ENCODE data around the gene NFKBIE. TPM values are rescaled to one million over a fixed set of nuclear protein-coding genes. Genes with fewer than 3 reads are reported as not detected.

The NFKBIE gene
- total and polyA plus RNA-seq, 2 of the 13 experiments (the other 11 are each of a cell fraction or from before 2014, with no cell fraction given), result 6.7 to 14.5 TPM

DNA sequence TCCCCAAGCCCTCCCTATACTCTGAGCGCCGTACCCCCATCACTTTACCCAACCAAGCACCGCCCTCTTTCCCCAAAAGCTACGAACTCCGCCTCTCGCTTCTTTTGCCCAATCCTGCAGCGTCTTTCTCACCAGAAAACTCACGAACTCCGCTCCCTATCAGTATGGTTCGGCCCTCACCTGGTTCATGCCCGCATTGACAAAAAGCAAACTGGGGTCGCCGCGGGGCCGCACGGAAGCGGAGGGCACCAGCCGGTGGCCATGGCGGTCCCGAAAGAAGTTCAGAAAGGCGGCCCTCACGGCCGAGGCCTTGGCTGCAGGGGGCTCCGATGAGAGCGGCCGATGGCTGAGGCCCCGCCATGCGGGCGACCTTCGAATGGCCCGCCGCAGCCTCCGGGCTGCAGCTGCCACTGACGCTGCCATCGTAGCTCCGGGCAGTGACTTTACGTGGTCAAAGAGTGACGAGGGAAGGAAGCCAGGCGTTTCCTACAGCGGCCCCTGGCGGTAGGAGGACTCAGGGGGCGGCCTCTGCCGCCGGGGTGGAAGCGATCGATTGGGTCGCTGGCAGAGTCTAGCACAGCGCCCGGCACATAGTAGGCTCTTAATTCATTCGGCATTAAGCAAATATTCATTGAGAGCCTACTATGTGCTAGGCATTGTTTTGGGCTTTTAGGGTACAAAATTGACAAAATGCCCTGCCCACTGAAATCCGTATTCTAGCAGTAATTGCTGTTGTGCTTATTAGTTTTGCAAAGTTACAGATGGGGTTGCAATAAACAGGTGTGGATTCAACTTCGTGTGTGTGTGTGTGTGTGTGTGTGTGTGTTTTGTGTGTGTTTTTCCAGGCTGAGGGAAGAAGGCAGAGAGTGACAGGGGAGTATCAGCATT, 47.8 kb upstream of the NFKBIE start, which contains the start of gene AARS2 (continued):
- TF ChIP-seq, protein P1, sequence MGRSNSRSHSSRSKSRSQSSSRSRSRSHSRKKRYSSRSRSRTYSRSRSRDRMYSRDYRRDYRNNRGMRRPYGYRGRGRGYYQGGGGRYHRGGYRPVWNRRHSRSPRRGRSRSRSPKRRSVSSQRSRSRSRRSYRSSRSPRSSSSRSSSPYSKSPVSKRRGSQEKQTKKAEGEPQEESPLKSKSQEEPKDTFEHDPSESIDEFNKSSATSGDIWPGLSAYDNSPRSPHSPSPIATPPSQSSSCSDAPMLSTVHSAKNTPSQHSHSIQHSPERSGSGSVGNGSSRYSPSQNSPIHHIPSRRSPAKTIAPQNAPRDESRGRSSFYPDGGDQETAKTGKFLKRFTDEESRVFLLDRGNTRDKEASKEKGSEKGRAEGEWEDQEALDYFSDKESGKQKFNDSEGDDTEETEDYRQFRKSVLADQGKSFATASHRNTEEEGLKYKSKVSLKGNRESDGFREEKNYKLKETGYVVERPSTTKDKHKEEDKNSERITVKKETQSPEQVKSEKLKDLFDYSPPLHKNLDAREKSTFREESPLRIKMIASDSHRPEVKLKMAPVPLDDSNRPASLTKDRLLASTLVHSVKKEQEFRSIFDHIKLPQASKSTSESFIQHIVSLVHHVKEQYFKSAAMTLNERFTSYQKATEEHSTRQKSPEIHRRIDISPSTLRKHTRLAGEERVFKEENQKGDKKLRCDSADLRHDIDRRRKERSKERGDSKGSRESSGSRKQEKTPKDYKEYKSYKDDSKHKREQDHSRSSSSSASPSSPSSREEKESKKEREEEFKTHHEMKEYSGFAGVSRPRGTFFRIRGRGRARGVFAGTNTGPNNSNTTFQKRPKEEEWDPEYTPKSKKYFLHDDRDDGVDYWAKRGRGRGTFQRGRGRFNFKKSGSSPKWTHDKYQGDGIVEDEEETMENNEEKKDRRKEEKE (IDR thresholded peaks at IDR 0.05), result no peak
- TF ChIP-seq PCBP2 (optimal IDR thresholded peaks at IDR 0.05; ENCODE audit: low read depth, low read length, poor library complexity, severe bottlenecking), result no peak
- TF ChIP-seq, protein P2, sequence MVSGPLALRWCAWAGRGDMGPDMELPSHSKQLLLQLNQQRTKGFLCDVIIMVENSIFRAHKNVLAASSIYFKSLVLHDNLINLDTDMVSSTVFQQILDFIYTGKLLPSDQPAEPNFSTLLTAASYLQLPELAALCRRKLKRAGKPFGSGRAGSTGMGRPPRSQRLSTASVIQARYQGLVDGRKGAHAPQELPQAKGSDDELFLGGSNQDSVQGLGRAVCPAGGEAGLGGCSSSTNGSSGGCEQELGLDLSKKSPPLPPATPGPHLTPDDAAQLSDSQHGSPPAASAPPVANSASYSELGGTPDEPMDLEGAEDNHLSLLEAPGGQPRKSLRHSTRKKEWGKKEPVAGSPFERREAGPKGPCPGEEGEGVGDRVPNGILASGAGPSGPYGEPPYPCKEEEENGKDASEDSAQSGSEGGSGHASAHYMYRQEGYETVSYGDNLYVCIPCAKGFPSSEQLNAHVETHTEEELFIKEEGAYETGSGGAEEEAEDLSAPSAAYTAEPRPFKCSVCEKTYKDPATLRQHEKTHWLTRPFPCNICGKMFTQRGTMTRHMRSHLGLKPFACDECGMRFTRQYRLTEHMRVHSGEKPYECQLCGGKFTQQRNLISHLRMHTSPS (CRISPR knock-in tag; IDR thresholded peaks at IDR 0.05; ENCODE audit: low read depth), result no peak
- TF ChIP-seq SKI (IDR thresholded peaks at IDR 0.05; ENCODE audit: partially characterized antibody), result peak; percentile 67
- TF ChIP-seq, protein P3, sequence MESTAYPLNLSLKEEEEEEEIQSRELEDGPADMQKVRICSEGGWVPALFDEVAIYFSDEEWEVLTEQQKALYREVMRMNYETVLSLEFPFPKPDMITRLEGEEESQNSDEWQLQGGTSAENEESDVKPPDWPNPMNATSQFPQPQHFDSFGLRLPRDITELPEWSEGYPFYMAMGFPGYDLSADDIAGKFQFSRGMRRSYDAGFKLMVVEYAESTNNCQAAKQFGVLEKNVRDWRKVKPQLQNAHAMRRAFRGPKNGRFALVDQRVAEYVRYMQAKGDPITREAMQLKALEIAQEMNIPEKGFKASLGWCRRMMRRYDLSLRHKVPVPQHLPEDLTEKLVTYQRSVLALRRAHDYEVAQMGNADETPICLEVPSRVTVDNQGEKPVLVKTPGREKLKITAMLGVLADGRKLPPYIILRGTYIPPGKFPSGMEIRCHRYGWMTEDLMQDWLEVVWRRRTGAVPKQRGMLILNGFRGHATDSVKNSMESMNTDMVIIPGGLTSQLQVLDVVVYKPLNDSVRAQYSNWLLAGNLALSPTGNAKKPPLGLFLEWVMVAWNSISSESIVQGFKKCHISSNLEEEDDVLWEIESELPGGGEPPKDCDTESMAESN (CRISPR knock-in tag; conservative IDR thresholded peaks at IDR 0.05), result peak; percentile 98
- TF ChIP-seq, protein P4, sequence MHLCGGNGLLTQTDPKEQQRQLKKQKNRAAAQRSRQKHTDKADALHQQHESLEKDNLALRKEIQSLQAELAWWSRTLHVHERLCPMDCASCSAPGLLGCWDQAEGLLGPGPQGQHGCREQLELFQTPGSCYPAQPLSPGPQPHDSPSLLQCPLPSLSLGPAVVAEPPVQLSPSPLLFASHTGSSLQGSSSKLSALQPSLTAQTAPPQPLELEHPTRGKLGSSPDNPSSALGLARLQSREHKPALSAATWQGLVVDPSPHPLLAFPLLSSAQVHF (CRISPR knock-in tag; IDR thresholded peaks at IDR 0.05), result peak; percentile 86; the same call in 1 of the 2 replicates
- peak; percentile 60; the same call in 1 of the 2 replicates for TF ChIP-seq HCFC1 (IDR thresholded peaks at IDR 0.05; ENCODE audit: low read depth, low read length)
- TF ChIP-seq HNRNPUL1 (IDR thresholded peaks at IDR 0.05; ENCODE audit: low read depth, low read length), result no peak
- TF ChIP-seq ZNF572 (CRISPR knock-in tag; IDR thresholded peaks at IDR 0.05), result peak; percentile 96
- TF ChIP-seq FLYWCH1 (CRISPR knock-in tag; IDR thresholded peaks at IDR 0.05), result no peak
- TF ChIP-seq ZNF3 (CRISPR knock-in tag; IDR thresholded peaks at IDR 0.05), result peak; percentile 88
- TF ChIP-seq ZNF781 (CRISPR knock-in tag; IDR thresholded peaks at IDR 0.05; ENCODE audit: borderline replicate concordance, not compliant biosample characterization), result peak; percentile 91
- 0 out of 2 replicates have a peak, but pooled peaks have one; percentile 53 for TF ChIP-seq ZNF17 (CRISPR knock-in tag; IDR thresholded peaks at IDR 0.05)
- no peak for TF ChIP-seq ZNF720 (CRISPR knock-in tag; IDR thresholded peaks at IDR 0.05)
- TF ChIP-seq MTA1 (CRISPR knock-in tag; IDR thresholded peaks at IDR 0.05; ENCODE audit: borderline replicate concordance), result peak; percentile 86; the same call in 1 of the 2 replicates
- no peak; the same call in 1 of the 2 replicates for TF ChIP-seq EED (CRISPR knock-in tag; IDR thresholded peaks at IDR 0.05)
- no peak for TF ChIP-seq ZNF549 (CRISPR knock-in tag; IDR thresholded peaks at IDR 0.05)
- TF ChIP-seq POLR2G (IDR thresholded peaks at IDR 0.05; ENCODE audit: low read depth, low read length), result peak; percentile 99
- no peak for TF ChIP-seq ZBTB1 (CRISPR knock-in tag; IDR thresholded peaks at IDR 0.05; ENCODE audit: borderline replicate concordance)
- TF ChIP-seq FOXM1 (CRISPR knock-in tag; IDR thresholded peaks at IDR 0.05), result peak; percentile 76; the same call in 1 of the 2 replicates

All from HepG2 (cell line).